Measurements from ENCODE around the gene ALG10B. TPM values are rescaled to one million over a fixed set of nuclear protein-coding genes. Genes with fewer than 3 reads are reported as not detected.
"Not testable (repeated sequence)": the region's sequence is repeated elsewhere in the genome, so short reads cannot be mapped to it uniquely, and the experiment has no call there.

The ALG10B gene
- total and polyA plus RNA-seq, 8 donors: 9.3 to 15.1 (median 12.9) TPM

GRCh38 chr12:38350342-38351174, 34.0 kb downstream of the ALG10B start:
- Histone ChIP-seq H3K4me3 (no peak overlapping the region), H3K9me3 (peaks cover 0 to 3% of the 10 kb centered on the region in 2 donors), H3K4me1 (no peaks in the 10 kb centered on the region), H3K36me3 (no peaks in the 10 kb centered on the region), H3K27ac (no peak overlapping the region), H3K27me3 (no peaks in the 10 kb centered on the region)
- no peak for TF ChIP-seq CTCF (IDR thresholded peaks at IDR 0.05)
- intact Hi-C loops (cut with DNase I): no loop called here
- no peak for DNase-seq
- no peak for ATAC-seq

GRCh38 chr12:38351175-38351508, 34.6 kb downstream of the ALG10B start:
- H3K4me3 ChIP-seq; H3K9me3 ChIP-seq; H3K36me3 ChIP-seq; H3K27me3 ChIP-seq; intact Hi-C loops (cut with DNase I); ATAC-seq; DNase-seq; H3K27ac ChIP-seq; H3K4me1 ChIP-seq: not testable (repeated sequence)

DNA sequence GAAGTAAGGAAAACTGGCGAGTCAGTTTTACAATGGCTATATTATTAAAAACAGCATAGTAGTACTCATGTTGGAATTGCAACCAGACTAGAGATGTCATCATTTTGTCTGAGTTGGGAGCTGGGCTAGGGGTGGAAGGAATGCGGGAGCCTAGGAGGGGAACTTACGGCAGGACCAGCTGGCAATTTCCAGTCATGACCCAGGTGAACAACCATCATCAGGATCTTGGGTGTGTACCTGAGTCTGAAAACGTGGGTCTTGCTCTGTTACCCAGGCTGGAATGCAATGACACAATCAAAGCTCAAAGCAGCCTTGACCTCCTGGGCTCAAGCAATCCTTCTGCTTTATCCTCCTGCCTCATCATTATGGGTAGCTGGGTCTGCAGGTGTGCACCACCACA, 50.9 kb downstream of the ALG10B start:
- H3K4me1 ChIP-seq: no peaks in the 10 kb centered on the region
- no peaks in the 10 kb centered on the region for H3K36me3 ChIP-seq
- intact Hi-C loops (cut with DNase I): no loop called here
- no peak for DNase-seq
- H3K27ac ChIP-seq: no peak overlapping the region
- no peak for ATAC-seq
- no peak overlapping the region for H3K4me3 ChIP-seq
- no peaks in the 10 kb centered on the region for H3K27me3 ChIP-seq
- no peak for TF ChIP-seq CTCF (IDR thresholded peaks at IDR 0.05)
- H3K9me3 ChIP-seq: no peaks in the 10 kb centered on the region

- intact Hi-C loops (cut with DNase I): no loop called here
- Histone ChIP-seq H3K9me3 (peaks cover 0 to 2% of the 10 kb centered on the region in 2 donors), H3K36me3 (no peaks in the 10 kb centered on the region), H3K27me3 (no peaks in the 10 kb centered on the region), H3K4me3 (no peak overlapping the region), H3K27ac (no peak overlapping the region), H3K4me1 (no peaks in the 10 kb centered on the region)
- no peak for DNase-seq
- no peak for ATAC-seq
- no peak for TF ChIP-seq CTCF (IDR thresholded peaks at IDR 0.05)
These were observed 53.7 kb downstream of the ALG10B start for GRCh38 chr12:38370311-38370710.

- ATAC-seq: no peak
- DNase-seq: no peak
- no peaks in the 10 kb centered on the region for H3K36me3 ChIP-seq
- no peak overlapping the region for H3K4me3 ChIP-seq
- H3K27ac ChIP-seq: no peak overlapping the region
- no peak for TF ChIP-seq CTCF (IDR thresholded peaks at IDR 0.05)
- H3K9me3 ChIP-seq: peaks cover 0 to 8% of the 10 kb centered on the region in 2 donors
- intact Hi-C loops (cut with DNase I): no loop called here
- no peaks in the 10 kb centered on the region for H3K27me3 ChIP-seq
- no peaks in the 10 kb centered on the region for H3K4me1 ChIP-seq
These were observed 57.2 kb downstream of the ALG10B start for GRCh38 chr12:38373784-38374183.

- no peak for TF ChIP-seq CTCF (IDR thresholded peaks at IDR 0.05)
- intact Hi-C loops (cut with DNase I): no loop called here
- Histone ChIP-seq H3K27me3 (no peaks in the 10 kb centered on the region), H3K4me1 (no peaks in the 10 kb centered on the region), H3K36me3 (no peaks in the 10 kb centered on the region), H3K9me3 (peaks cover 0 to 11% of the 10 kb centered on the region in 2 donors), H3K4me3 (no peak overlapping the region), H3K27ac (no peak overlapping the region)
- no peak for DNase-seq
- no peak for ATAC-seq
These were observed 58.2 kb downstream of the ALG10B start for GRCh38 chr12:38374751-38375150.

Data from left lung (tissue), 10 donors.